HG03558 (cell line): Measurements from ENCODE around the gene ANO1.

Experiments
- ATAC-seq: cut with Tn5 transposase; IDR thresholded peaks from one replicate; pipeline ENCODE4 v1.9.1; 2021; ENCODE audit warnings: moderate number of reproducible peaks; ENCODE audit not compliant: unreplicated experiment; ENCODE audit errors: extremely low read depth

ANO1 gene

GRCh38 chr11:70071996-70072395 lies 6.1 kb upstream of the ANO1 start:
- no peak for ATAC-seq

- no peak for ATAC-seq
Measured at GRCh38 chr11:70072461-70072860, 5.7 kb upstream of the ANO1 start.

GRCh38 chr11:70072861-70073755 lies 5.0 kb upstream of the ANO1 start:
- ATAC-seq = no peak

- no peak for ATAC-seq
Measured at GRCh38 chr11:70073871-70074371, 4.2 kb upstream of the ANO1 start.

- ATAC-seq = no peak
Measured at GRCh38 chr11:70074746-70075145, 3.4 kb upstream of the ANO1 start.

- ATAC-seq = no peak
Measured at GRCh38 chr11:70075836-70076235, 2.3 kb upstream of the ANO1 start.

- ATAC-seq = no peak
Measured at GRCh38 chr11:70076461-70076931, 1.6 kb upstream of the ANO1 start.

- no peak for ATAC-seq
Measured at GRCh38 chr11:70077411-70078094, 564 bp upstream of the ANO1 start.

- no peak for ATAC-seq
Measured at GRCh38 chr11:70078781-70079616, 882 bp downstream of the ANO1 start.

- ATAC-seq = no peak
Measured at GRCh38 chr11:70079691-70080090, 1.6 kb downstream of the ANO1 start.

GRCh38 chr11:70080763-70081162 lies 2.6 kb downstream of the ANO1 start:
- no peak for ATAC-seq

- ATAC-seq = no peak
Measured at GRCh38 chr11:70082829-70083228, 4.7 kb downstream of the ANO1 start.

GRCh38 chr11:70084046-70084984 lies 6.2 kb downstream of the ANO1 start:
- no peak for ATAC-seq

GRCh38 chr11:70085815-70086769 lies 8.0 kb downstream of the ANO1 start:
- ATAC-seq = no peak

GRCh38 chr11:70087446-70088167 lies 9.5 kb downstream of the ANO1 start:
- no peak for ATAC-seq

- ATAC-seq = no peak
Measured at GRCh38 chr11:70088735-70089250, 10.7 kb downstream of the ANO1 start.

- no peak for ATAC-seq
Measured at GRCh38 chr11:70089631-70090030, 11.5 kb downstream of the ANO1 start.
